HG02610 (cell line): Measurements from ENCODE around the gene HOXC9.

ENCODE experiments used
- ATAC-seq: cut with Tn5 transposase; IDR thresholded peaks from one replicate; pipeline ENCODE4 v1.9.1; 2021; ENCODE audit warnings: mild to moderate bottlenecking, moderate library complexity; ENCODE audit not compliant: unreplicated experiment

The HOXC9 gene

GRCh38 chr12:53975479-53976152, 24.3 kb upstream of the HOXC9 start:
- ATAC-seq, result no peak

- no peak for ATAC-seq
These were observed 23.7 kb upstream of the HOXC9 start for GRCh38 chr12:53976172-53976822.

GRCh38 chr12:53976823-53977595, 23.0 kb upstream of the HOXC9 start:
- no peak for ATAC-seq

GRCh38 chr12:53977596-53978445, 22.1 kb upstream of the HOXC9 start:
- ATAC-seq, result no peak

- ATAC-seq, result no peak
These were observed 21.2 kb upstream of the HOXC9 start for GRCh38 chr12:53978477-53979356.

- ATAC-seq, result no peak
These were observed 19.7 kb upstream of the HOXC9 start for GRCh38 chr12:53980104-53980801.

DNA sequence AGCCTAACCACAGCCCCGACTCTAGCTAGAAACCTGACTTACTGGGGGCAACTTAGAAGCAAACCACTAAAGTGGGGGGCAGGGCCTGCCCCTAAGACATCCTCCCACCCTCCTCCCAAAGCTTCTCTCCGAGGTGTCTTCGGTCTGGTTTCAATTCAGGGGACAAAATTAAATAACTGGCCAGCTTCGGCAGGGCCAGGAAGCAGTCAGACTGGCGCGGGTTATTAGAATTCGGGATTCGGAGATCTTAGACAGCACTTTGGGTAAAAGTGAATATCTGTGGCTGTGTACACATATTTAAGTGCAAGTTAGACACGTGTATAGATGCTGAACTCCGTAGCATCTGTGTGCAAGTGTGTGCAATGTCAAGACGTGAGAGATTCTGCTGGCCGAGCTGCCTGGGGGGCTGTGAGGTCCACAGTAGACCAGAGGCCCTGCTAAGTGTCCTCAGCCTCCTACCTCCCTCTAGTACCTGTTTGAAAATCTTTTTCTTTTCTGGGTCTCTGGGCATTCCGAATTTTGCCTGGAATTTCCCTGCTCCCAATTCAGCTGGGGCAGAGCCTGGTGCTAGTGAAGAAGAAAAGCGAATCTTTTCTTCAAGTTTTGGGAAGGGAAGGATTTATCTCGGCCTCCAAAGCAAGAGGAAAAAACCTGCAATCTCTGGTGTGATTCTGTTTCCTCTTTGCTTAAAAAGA, 19.0 kb upstream of the HOXC9 start:
- ATAC-seq, result no peak

DNA sequence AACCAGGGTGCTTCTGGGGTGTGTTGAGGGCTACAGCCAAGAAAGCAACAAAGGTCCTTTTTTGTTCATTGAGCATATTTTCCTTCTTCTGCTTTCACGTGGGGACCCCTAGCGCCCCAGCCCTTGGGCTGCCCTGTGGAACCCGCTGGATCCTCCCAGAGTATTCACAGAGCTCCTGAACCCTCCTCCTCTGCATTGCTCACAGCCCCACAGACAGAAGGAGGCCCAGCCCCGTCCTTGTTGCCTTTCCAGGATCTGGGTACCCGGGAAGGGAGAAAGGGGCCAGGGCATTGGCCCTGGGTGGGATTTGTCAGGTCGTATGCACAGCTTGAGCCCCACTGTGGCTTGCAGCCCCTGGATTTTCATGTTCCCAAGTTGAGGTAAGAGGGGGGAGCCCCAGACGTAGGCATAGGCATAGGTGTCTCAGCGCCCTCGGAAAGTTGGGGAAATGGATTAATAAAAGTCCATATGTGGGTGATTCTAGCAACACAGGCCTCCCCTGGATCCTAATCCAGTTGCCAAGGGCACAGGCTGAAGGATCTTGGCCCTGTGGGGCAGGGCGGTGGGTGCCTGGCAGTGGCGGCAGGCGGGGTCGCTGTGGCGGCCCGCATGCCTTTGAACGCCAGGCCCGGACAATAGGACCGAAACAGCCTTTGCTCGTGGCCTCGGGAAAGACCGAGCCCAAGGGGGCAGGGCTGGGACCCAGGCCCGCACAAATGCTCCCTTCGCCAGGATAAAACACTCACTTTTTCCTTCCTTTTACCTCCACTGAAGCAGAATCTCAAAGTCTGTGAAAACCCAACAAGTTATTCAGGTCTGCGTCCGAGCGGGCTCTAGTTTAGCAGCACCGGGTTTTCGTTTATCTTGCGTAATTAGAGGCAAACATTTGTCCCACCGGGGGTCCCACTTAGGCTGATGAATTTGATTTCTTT, 18.1 kb upstream of the HOXC9 start:
- ATAC-seq, result no peak

GRCh38 chr12:53982648-53983567, 17.1 kb upstream of the HOXC9 start:
- ATAC-seq, result no peak

- ATAC-seq, result no peak
These were observed 16.4 kb upstream of the HOXC9 start for GRCh38 chr12:53983568-53983949.

GRCh38 chr12:53983950-53984572, 15.9 kb upstream of the HOXC9 start:
- no peak for ATAC-seq

DNA sequence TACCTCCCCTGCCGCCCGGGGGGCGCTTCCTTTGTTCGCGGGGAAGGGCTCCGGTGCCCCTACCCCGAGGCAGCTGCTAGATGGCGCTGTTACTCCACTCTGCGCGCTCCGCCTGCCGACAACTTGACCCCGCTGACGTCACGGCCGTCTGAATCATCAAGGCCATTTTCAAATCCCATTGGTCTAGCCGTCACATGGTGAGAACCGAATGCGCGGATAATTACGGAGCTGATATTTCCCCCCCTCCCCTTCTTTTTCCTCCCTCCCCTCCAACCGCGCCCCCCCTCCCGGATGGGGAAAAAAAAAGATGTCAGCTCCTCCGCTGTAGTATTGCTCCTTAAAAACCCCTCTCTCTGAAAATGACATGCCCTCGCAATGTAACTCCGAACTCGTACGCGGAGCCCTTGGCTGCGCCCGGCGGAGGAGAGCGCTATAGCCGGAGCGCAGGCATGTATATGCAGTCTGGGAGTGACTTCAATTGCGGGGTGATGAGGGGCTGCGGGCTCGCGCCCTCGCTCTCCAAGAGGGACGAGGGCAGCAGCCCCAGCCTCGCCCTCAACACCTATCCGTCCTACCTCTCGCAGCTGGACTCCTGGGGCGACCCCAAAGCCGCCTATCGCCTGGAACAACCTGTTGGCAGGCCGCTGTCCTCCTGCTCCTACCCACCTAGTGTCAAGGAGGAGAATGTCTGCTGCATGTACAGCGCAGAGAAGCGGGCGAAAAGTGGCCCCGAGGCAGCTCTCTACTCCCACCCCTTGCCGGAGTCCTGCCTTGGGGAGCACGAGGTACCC, 14.9 kb upstream of the HOXC9 start, which contains the start of gene HOXC10:
Gene HOXC10, plus strand, starts transcription at position 246 of the 791 bp plus-strand sequence. Its CDS starts 114 bp downstream, at position 360.
- peak; percentile 46 for ATAC-seq

GRCh38 chr12:53985692-53985993, 14.3 kb upstream of the HOXC9 start:
- no peak for ATAC-seq

GRCh38 chr12:53985994-53986685, 13.8 kb upstream of the HOXC9 start:
- no peak for ATAC-seq
